Activated CD8-positive, alpha-beta T cell treated with anti-CD3 and anti-CD28 coated beads for 36 hours (primary cell): ENCODE measurements around the gene MRGPRX2. TPM values are rescaled to one million over a fixed set of nuclear protein-coding genes. Genes with fewer than 3 reads are reported as not detected.

Source experiments
- ATAC-seq: fragments of 200-7000 bp; cut with Tn5 transposase; one replicate; pipeline ENCODE4 v1.10.0; 2021; ENCODE audit warnings: mild to moderate bottlenecking, moderate library complexity
- CTCF ChIA-PET: fragments of 350-600 bp; sonication (Branson Sonifier 250); formaldehyde crosslinking; loops from one replicate; lab custom pipeline; 2021; ENCODE audit warnings: antibody characterized with exemption; lab: Charles Lee
- POLR2A ChIA-PET: fragments of 350-600 bp; sonication (Branson Sonifier 250); formaldehyde crosslinking; loops from one replicate; lab custom pipeline; 2021; ENCODE audit warnings: antibody characterized with exemption; lab: Charles Lee
- DNase-seq: peaks from one replicate; pipeline ENCODE4 v3.0.0-alpha.2; 2020
- H3K27ac Mint-ChIP-seq: one replicate; pipeline ENCODE4 v1.8.0; 2021; ENCODE audit warnings: mild to moderate bottlenecking, mixed read lengths
- H3K27me3 Mint-ChIP-seq: one replicate; pipeline ENCODE4 v1.8.0; 2021; ENCODE audit warnings: mixed read lengths
- H3K36me3 Mint-ChIP-seq: one replicate; pipeline ENCODE4 v1.8.0; 2021; ENCODE audit warnings: low read depth, mixed read lengths
- H3K4me1 Mint-ChIP-seq: one replicate; pipeline ENCODE4 v1.8.0; 2021; ENCODE audit warnings: low read depth, mixed read lengths
- H3K4me3 Mint-ChIP-seq: one replicate; pipeline ENCODE4 v1.8.0; 2021; ENCODE audit warnings: mild to moderate bottlenecking, moderate library complexity, mixed read lengths
- H3K9me3 Mint-ChIP-seq: one replicate; pipeline ENCODE4 v1.8.0; 2021; ENCODE audit warnings: mixed read lengths
- intact Hi-C: fragments of 100-400 bp; cut with micrococcal nuclease; formaldehyde crosslinking; loops from one replicate; pipeline ENCODE4 v1.10.0; 2022
- total RNA-seq, 2 experiments: library from RNA; stranded (reverse); gene quantifications; one replicate each; pipeline ENCODE4 v1.2.3, GENCODE V29; 2021
- TF ChIP-seq, protein P1 (sequence below): fragments of 200-600 bp; IDR thresholded peaks from one replicate; pipeline ENCODE4 v1.8.0; 2022; ENCODE audit warnings: antibody characterized with exemption, mild to moderate bottlenecking

Gene MRGPRX2
- total RNA-seq, 2 experiments from 2014 or later = not detected

DNA sequence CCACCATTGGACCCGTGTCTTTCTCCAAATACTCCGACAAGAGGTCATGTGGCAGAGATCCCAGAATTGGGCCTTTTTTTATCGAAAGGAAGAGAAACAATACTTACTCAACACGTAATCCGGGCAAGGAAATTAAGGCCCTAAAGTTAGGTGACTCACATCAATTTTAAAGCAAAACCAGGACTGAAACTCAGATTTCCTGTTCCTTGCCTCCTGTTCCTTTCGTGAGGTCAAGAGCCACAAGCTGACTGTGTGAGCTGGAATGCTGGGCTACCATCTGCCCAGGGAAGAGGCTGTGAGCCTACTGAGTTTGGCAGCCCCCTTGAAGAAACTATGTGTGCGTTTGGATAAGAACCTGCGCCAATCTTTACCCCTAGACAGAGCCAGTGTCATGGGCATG lies 27.1 kb upstream of the MRGPRX2 start:
- CTCF ChIA-PET = interaction anchor here (2.4 to 2.9 kb wide), 2 partner anchors 11 to 16 kb away, joined by 9 to 17 read pairs; no protein-coding TSS in a partner anchor

DNA sequence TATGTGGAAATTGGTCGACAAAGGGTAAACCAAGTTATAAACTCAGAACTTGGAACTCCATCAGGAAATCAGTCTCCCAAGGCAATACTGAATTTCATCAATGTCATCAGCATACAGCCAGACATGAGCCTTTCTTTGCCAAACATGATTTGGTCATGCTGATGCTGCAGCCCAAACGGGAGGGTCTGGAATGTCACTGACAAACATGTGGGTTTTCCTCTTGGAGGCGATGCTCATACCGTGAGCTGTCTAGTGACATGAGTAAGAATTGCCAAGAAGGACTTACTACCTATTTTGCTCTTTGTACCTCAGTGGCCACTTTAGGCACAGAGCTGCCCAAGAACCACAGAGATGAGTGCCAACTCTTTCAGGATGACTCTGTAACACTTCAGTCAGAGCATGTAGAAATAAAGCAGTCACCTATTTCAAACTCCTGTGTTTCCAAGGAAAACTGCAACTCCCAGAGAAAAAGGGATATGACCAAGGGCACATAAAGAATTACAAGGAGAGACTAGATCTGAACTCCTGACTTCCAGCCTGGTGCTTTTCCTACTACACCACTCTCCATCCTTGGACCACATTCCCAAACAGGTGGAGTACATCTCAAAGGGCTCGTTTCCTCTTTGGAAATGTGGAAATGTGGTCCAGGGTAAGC lies 24.3 kb upstream of the MRGPRX2 start:
- DNase-seq = no peak
- peaks cover 5% of the 10 kb centered on the region for H3K27me3 Mint-ChIP-seq
- no peaks in the 10 kb centered on the region for H3K4me1 Mint-ChIP-seq
- H3K9me3 Mint-ChIP-seq = no peaks in the 10 kb centered on the region
- H3K27ac Mint-ChIP-seq = no peak overlapping the region
- no peaks in the 10 kb centered on the region for H3K36me3 Mint-ChIP-seq
- ChIA-PET CTCF (interaction anchor here (1.2 to 1.4 kb wide), 2 partner anchors 7 to 14 kb away, joined by 3 read pairs; no protein-coding TSS in a partner anchor), POLR2A (no interaction called here)
- ATAC-seq = no peak
- TF ChIP-seq, protein P1, sequence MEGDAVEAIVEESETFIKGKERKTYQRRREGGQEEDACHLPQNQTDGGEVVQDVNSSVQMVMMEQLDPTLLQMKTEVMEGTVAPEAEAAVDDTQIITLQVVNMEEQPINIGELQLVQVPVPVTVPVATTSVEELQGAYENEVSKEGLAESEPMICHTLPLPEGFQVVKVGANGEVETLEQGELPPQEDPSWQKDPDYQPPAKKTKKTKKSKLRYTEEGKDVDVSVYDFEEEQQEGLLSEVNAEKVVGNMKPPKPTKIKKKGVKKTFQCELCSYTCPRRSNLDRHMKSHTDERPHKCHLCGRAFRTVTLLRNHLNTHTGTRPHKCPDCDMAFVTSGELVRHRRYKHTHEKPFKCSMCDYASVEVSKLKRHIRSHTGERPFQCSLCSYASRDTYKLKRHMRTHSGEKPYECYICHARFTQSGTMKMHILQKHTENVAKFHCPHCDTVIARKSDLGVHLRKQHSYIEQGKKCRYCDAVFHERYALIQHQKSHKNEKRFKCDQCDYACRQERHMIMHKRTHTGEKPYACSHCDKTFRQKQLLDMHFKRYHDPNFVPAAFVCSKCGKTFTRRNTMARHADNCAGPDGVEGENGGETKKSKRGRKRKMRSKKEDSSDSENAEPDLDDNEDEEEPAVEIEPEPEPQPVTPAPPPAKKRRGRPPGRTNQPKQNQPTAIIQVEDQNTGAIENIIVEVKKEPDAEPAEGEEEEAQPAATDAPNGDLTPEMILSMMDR = no peak
- H3K4me3 Mint-ChIP-seq = no peak overlapping the region
- intact Hi-C loops = no loop called here

More for the DNA sequence above, 27.1 kb upstream of the MRGPRX2 start:
- Mint-ChIP-seq H3K36me3 (no peaks in the 10 kb centered on the region), H3K4me1 (no peaks in the 10 kb centered on the region), H3K9me3 (no peaks in the 10 kb centered on the region), H3K4me3 (no peak overlapping the region), H3K27me3 (peaks cover 13% of the 10 kb centered on the region), H3K27ac (no peak overlapping the region)
- DNase-seq (no peak), ATAC-seq (no peak)
- POLR2A ChIA-PET = no interaction called here
- intact Hi-C loops = no loop called here
- TF ChIP-seq, protein P1 = no peak

DNA sequence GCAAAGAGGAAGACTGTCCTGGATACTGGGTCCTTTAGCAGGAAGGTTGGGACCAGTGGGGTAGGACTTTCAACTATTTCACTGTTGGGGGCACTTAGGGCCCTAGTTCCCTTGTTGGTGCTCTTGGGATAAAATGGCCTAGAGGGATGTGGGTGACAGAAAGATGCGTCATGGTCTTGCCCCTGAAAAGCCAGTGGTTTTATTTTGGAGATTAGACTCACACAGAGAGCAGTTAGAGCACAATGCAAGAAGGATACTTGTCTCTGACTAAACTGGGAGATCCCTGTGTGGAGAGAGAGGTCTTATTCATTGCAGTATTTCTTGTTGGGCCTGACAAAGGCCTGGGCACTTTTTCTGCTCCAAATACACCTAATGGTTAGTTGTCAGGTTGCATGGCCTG lies 22.6 kb upstream of the MRGPRX2 start:
- CTCF ChIA-PET = interaction anchor here (1.4 kb wide), 1 partner anchor 12 kb away, joined by 5 read pairs; no protein-coding TSS in a partner anchor
- POLR2A ChIA-PET = no interaction called here
- ATAC-seq = no peak
- H3K4me3 Mint-ChIP-seq = no peak overlapping the region
- TF ChIP-seq, protein P1 = no peak
- H3K9me3 Mint-ChIP-seq = no peaks in the 10 kb centered on the region
- no peak for DNase-seq
- intact Hi-C loops = no loop called here
- H3K27me3 Mint-ChIP-seq = peaks cover 3% of the 10 kb centered on the region
- H3K4me1 Mint-ChIP-seq = no peaks in the 10 kb centered on the region
- no peak overlapping the region for H3K27ac Mint-ChIP-seq
- H3K36me3 Mint-ChIP-seq = no peaks in the 10 kb centered on the region

DNA sequence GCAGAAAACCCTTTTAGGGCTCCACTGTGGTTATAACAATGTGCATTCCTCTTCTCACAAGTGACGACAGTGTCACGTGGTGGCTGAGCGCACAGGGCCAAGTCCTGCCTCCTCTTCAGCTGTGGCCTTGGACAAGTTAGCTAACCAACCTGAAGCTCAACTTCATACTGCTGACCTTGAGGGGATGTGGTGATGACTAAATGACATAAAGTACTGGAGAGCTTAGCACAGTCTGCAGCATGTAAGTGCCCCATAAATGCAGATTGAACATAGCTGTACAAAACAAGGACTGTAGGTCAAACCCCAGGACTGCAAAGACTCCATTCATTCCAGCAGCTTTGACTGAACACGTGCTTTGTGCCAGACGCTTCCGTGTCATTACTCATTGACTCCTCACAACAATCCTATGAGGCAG lies 20.1 kb upstream of the MRGPRX2 start:
- ATAC-seq = no peak
- CTCF ChIA-PET = interaction anchor here (3.2 kb wide), 1 partner anchor 10 kb away, joined by 24 read pairs; no protein-coding TSS in a partner anchor
- H3K36me3 Mint-ChIP-seq = no peaks in the 10 kb centered on the region
- TF ChIP-seq, protein P1 = no peak
- POLR2A ChIA-PET = no interaction called here
- intact Hi-C loops = no loop called here
- no peak for DNase-seq
- H3K4me3 Mint-ChIP-seq = no peak overlapping the region
- H3K27me3 Mint-ChIP-seq = peaks cover 7% of the 10 kb centered on the region
- H3K9me3 Mint-ChIP-seq = no peaks in the 10 kb centered on the region
- H3K4me1 Mint-ChIP-seq = no peaks in the 10 kb centered on the region
- H3K27ac Mint-ChIP-seq = no peak overlapping the region
